ENCODE data around the gene MYH1.

DNA sequence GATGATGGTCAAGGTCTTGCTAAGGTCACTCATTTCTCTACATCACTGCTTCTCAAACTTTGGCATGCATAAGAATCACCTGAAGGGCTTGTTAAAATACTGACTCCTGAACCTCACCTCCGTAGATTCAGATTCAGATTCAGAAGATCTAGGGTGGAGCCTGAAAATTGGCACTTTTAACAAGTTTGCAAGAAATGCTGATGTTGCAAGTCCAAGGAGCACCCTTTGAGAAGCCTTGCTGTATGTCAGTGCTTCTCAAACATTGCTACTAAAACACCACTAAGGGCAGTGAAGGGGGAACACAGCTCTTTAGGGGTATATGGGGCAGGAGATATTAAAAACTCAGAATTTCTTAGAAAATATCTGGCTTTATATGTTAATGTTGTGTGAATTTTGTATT is 13.7 kb upstream of the MYH1 start:
- TF ChIP-seq, protein P1, sequence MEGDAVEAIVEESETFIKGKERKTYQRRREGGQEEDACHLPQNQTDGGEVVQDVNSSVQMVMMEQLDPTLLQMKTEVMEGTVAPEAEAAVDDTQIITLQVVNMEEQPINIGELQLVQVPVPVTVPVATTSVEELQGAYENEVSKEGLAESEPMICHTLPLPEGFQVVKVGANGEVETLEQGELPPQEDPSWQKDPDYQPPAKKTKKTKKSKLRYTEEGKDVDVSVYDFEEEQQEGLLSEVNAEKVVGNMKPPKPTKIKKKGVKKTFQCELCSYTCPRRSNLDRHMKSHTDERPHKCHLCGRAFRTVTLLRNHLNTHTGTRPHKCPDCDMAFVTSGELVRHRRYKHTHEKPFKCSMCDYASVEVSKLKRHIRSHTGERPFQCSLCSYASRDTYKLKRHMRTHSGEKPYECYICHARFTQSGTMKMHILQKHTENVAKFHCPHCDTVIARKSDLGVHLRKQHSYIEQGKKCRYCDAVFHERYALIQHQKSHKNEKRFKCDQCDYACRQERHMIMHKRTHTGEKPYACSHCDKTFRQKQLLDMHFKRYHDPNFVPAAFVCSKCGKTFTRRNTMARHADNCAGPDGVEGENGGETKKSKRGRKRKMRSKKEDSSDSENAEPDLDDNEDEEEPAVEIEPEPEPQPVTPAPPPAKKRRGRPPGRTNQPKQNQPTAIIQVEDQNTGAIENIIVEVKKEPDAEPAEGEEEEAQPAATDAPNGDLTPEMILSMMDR (IDR thresholded peaks at IDR 0.05; ENCODE audit: poor library complexity) = no peak
- TF ChIP-seq EZH2phosphoT487 (IDR thresholded peaks at IDR 0.05; ENCODE audit: low read depth, severe bottlenecking, unreplicated experiment) (no peak), EZH2 (IDR thresholded peaks at IDR 0.05; ENCODE audit: borderline replicate concordance) (no peak)
